Calu3 (cell line): ENCODE data around the gene DPEP2. TPM values are rescaled to one million over a fixed set of nuclear protein-coding genes. Genes with fewer than 3 reads are reported as not detected.
"Not testable (repeated sequence)": the region's sequence is repeated elsewhere in the genome, so short reads cannot be mapped to it uniquely, and the experiment has no call there.

ENCODE experiments used
- BruUV-seq: library from RNA; stranded (reverse); fragments of 400-500 nt; replicated peaks from 2 replicates; lab custom pipeline; 2021; lab: Mats Ljungman, UMichigan
- CTCF ChIA-PET: fragments of 300-600 bp; sonication (Branson Sonifier 250); formaldehyde crosslinking; loops from one replicate; lab custom pipeline; 2022; ENCODE audit warnings: antibody characterized with exemption; lab: Charles Lee
- DNase-seq: peaks from one replicate; pipeline ENCODE4 v3.0.0; 2022
- H3K27ac Mint-ChIP-seq: one replicate; pipeline ENCODE4 v1.8.0; 2022; ENCODE audit warnings: mixed read lengths; ENCODE audit not compliant: unreplicated experiment
- H3K27me3 Mint-ChIP-seq: one replicate; pipeline ENCODE4 v1.8.0; 2022; ENCODE audit warnings: mixed read lengths; ENCODE audit not compliant: unreplicated experiment
- H3K36me3 Mint-ChIP-seq: one replicate; pipeline ENCODE4 v1.8.0; 2022; ENCODE audit warnings: mild to moderate bottlenecking, moderate library complexity, mixed read lengths; ENCODE audit not compliant: insufficient read depth, unreplicated experiment
- H3K4me1 Mint-ChIP-seq: one replicate; pipeline ENCODE4 v1.8.0; 2022; ENCODE audit warnings: mild to moderate bottlenecking, low read depth, mixed read lengths; ENCODE audit not compliant: unreplicated experiment
- H3K4me3 Mint-ChIP-seq: one replicate; pipeline ENCODE4 v1.8.0; 2022; ENCODE audit warnings: mild to moderate bottlenecking, low read depth, moderate library complexity, mixed read lengths; ENCODE audit not compliant: unreplicated experiment
- H3K9me3 Mint-ChIP-seq: one replicate; pipeline ENCODE4 v1.8.0; 2022; ENCODE audit warnings: low read depth, mixed read lengths; ENCODE audit not compliant: unreplicated experiment
- intact Hi-C: fragments of 100-400 bp; cut with micrococcal nuclease; formaldehyde crosslinking; loops from one replicate; pipeline ENCODE4 v1.10.0; 2022; ENCODE audit not compliant: unreplicated experiment
- total RNA-seq: library from RNA; stranded (reverse); gene quantifications from 2 replicates; pipeline ENCODE4 v1.2.3, GENCODE V29; 2022
- TF ChIP-seq, protein P1 (sequence below): fragments of 200-600 bp; IDR thresholded peaks from one replicate; pipeline ENCODE4 v1.8.0; 2022; ENCODE audit warnings: antibody characterized with exemption; ENCODE audit not compliant: unreplicated experiment

The DPEP2 gene
- total RNA-seq, 1 experiment from 2014 or later: not detected

DNA sequence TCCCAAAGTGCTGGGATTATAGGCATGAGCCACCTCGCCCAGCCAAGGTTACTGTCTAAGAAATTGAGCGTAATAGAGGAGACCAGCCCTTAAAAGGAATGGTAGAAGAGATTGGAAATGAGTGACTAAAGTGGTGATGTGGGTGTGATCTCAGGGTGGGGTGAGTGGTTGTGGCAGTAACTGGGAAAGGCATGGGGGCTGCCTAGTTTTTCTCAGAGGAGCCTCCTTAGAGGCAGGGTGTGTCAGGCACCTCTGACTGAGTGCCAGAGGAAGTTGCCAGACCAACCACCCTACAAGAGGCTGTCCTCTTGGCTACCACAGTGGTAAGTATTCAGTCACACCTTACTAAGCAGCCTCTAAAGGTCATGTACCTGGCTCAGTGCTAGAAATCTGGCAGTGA is 32.7 kb upstream of the DPEP2 start:
- peaks cover 17% of the 10 kb centered on the region for H3K4me1 Mint-ChIP-seq
- peak; percentile 48 for DNase-seq
- intact Hi-C loops: no loop called here
- H3K27me3 Mint-ChIP-seq: no peaks in the 10 kb centered on the region
- H3K9me3 Mint-ChIP-seq: no peaks in the 10 kb centered on the region
- H3K4me3 Mint-ChIP-seq: no peak overlapping the region
- H3K36me3 Mint-ChIP-seq: peaks cover 9% of the 10 kb centered on the region
- CTCF ChIA-PET: no interaction called here
- TF ChIP-seq, protein P1, sequence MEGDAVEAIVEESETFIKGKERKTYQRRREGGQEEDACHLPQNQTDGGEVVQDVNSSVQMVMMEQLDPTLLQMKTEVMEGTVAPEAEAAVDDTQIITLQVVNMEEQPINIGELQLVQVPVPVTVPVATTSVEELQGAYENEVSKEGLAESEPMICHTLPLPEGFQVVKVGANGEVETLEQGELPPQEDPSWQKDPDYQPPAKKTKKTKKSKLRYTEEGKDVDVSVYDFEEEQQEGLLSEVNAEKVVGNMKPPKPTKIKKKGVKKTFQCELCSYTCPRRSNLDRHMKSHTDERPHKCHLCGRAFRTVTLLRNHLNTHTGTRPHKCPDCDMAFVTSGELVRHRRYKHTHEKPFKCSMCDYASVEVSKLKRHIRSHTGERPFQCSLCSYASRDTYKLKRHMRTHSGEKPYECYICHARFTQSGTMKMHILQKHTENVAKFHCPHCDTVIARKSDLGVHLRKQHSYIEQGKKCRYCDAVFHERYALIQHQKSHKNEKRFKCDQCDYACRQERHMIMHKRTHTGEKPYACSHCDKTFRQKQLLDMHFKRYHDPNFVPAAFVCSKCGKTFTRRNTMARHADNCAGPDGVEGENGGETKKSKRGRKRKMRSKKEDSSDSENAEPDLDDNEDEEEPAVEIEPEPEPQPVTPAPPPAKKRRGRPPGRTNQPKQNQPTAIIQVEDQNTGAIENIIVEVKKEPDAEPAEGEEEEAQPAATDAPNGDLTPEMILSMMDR: no peak
- H3K27ac Mint-ChIP-seq: peak overlapping the region; percentile 53
- no TSS peak for BruUV-seq

DNA sequence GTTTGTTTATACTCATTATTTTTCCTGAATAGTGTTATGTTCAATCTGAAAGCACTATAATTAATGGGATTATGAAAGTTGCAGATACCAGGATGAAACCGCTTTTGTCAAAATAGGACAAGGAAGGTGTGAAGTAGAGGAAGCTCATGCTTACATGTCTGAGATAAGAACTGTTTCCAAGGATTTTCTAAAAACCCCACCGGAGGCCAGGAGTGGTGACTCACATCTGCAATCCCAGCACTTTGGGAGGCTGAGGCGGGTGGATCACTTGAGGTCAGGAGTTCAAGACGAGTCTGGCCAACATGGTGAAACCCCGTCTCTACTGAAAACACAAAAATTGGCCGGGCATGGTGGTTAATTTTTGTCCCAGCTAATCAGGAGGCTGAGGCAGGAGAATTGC is 30.8 kb upstream of the DPEP2 start:
- H3K27me3 Mint-ChIP-seq, H3K27ac Mint-ChIP-seq, intact Hi-C loops, H3K4me3 Mint-ChIP-seq, DNase-seq, CTCF ChIA-PET, H3K9me3 Mint-ChIP-seq, BruUV-seq: not testable (repeated sequence)
- Mint-ChIP-seq H3K4me1 (peaks cover 17% of the 10 kb centered on the region), H3K36me3 (peaks cover 19% of the 10 kb centered on the region)

DNA sequence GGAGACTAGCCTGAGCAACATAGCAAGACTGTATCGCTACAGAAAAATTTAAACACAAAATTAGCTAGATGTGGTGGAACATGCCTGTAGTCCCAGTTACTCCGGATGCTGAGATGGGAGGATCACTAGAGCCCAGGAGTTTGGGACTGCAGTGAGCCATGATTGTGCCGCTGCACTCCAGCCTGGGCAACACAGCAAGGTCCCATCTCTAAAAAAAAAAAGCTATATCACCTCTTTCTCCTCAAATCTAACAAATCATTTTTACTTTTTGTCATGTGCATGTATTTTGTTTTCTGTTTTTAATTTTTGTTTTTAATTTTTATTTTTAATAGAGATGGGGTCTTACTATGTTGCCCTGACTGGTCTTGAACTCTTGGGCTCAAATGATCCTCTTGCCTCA is 29.7 kb upstream of the DPEP2 start:
- DNase-seq: no peak
- CTCF ChIA-PET: interaction anchor here (0.7 kb wide), 1 partner anchor 19 kb away, joined by 5 read pairs; no protein-coding TSS in a partner anchor
- Mint-ChIP-seq H3K4me1 (peaks cover 19% of the 10 kb centered on the region), H3K27me3 (no peaks in the 10 kb centered on the region), H3K9me3 (no peaks in the 10 kb centered on the region), H3K36me3 (peaks cover 19% of the 10 kb centered on the region), H3K27ac (no peak overlapping the region), H3K4me3 (no peak overlapping the region)
- no TSS peak for BruUV-seq
- TF ChIP-seq, protein P1: no peak
- intact Hi-C loops: no loop called here

DNA sequence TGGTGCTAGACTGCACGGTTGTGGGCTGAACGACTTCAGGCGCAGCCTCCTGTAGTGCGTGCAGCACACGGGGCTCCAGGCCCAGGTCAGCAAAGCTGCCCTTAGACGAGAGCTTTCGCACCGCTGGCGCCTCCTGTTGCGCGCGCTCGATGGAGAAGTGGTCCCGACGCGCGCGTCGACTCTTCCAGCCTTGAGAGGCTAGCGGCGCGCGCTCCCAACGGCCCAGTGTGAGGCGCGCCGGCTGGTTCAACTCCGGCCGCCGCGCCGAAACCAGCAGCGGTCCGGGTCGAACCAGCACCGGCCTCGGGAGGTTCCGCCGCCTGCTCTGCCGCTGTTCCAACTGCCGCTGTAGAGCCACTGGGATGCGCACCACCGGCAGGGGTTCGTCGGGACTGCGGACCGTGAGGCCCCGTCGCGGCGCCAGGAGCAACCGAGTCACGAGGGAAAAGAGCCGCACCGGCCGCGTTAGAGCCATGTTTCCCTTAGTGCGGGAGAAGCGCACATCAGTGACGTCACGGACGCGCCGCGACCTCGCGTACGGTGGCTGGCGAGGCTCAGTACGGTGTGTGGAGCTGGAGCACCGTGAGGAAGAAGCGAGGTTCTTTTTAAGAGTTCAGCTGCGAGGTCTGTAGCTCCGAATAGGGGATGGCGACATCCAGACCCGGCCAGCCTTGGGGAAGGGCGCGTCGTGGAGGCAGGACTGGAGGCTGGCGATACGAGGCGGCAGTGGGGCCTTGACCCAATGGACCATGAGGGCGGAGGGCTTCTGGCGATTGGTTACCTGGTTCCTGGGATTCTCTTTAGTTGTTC is 23.6 kb upstream of the DPEP2 start, which contains the start of the genes DDX28 and DUS2:
DDX28 (minus strand) TSS at position 505 of the 810 bp plus-strand sequence; CDS start at position 475, 30 bp downstream.
DUS2 (plus strand) TSS at position 557 of the 810 bp plus-strand sequence. CDS start 14,740 bp downstream, outside the sequence.
- DNase-seq: peak; percentile 95
- intact Hi-C loops: no loop called here
- Mint-ChIP-seq H3K36me3 (peaks cover 49% of the 10 kb centered on the region), H3K27ac (peak within 1 kb of the TSS; percentile 90), H3K9me3 (no peaks in the 10 kb centered on the region), H3K27me3 (no peaks in the 10 kb centered on the region), H3K4me1 (peaks cover 13% of the 10 kb centered on the region), H3K4me3 (peak within 1 kb of the TSS; percentile 83)
- TSS peak; percentile 81 for BruUV-seq
- TF ChIP-seq, protein P1: no peak
- CTCF ChIA-PET: interaction anchor here (0.6 to 1.2 kb wide), 5 partner anchors 17 to 156 kb away, joined by 3 to 7 read pairs (median 3); no protein-coding TSS in a partner anchor
